CMK (cell line): ENCODE results near the gene CD248.
"Not testable (repeated sequence)": the region's sequence is repeated elsewhere in the genome, so short reads cannot be mapped to it uniquely, and the experiment has no call there.

ENCODE experiments used
- DNase-seq: peaks from one replicate; pipeline ENCODE4 v3.0.0-alpha.2; 2010; ENCODE audit warnings: low read depth

The CD248 gene

GRCh38 chr11:66288671-66289547 is 27.9 kb downstream of the CD248 start, which contains the start of gene YIF1A:
Gene YIF1A (minus strand): TSS chr11:66289143. CDS start chr11:66288985, 158 bp downstream.
- DNase-seq, result peak; percentile 99

DNA sequence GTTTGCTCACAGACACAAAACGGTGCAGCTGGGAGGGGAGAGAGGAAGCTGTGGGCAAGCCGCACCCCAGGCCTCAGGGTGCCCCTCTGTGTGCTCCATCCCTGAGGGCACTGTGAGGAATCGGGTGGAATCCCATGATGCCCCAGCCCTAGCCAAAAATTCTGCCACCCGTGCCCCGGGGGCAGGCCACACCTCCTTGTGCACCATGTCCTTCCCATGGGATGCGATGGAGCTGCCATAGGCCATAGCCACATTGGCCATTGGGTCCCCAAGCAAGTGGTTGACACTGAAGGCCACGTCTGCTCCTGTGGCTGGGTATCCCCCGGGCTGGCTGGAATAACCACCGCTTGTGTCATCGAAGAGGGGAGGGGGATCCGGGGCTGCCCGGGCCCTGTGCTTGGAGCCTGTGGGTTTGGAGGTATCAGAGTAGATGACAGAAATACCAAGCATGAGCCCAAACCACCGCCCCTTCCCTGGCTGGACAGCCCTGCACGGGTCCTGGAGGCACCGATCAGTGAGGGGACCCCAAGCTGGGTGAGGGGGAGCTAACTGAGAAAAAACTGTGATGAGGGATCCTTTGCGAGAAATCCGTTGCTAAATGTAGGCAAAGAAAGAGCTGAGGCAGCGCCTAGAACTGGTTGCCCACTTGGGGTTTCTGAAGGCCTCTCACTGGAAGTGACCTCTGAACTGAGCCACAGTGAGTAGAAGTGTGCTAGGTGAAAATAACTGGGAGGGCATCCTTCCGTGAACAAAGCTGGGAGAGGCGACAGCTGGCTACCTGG is 28.8 kb downstream of the CD248 start:
- DNase-seq, result no peak

- DNase-seq, result no peak
Observed at GRCh38 chr11:66287211-66287888, 29.5 kb downstream of the CD248 start.

- no peak for DNase-seq
Observed at GRCh38 chr11:66286699-66287098, 30.1 kb downstream of the CD248 start.

DNA sequence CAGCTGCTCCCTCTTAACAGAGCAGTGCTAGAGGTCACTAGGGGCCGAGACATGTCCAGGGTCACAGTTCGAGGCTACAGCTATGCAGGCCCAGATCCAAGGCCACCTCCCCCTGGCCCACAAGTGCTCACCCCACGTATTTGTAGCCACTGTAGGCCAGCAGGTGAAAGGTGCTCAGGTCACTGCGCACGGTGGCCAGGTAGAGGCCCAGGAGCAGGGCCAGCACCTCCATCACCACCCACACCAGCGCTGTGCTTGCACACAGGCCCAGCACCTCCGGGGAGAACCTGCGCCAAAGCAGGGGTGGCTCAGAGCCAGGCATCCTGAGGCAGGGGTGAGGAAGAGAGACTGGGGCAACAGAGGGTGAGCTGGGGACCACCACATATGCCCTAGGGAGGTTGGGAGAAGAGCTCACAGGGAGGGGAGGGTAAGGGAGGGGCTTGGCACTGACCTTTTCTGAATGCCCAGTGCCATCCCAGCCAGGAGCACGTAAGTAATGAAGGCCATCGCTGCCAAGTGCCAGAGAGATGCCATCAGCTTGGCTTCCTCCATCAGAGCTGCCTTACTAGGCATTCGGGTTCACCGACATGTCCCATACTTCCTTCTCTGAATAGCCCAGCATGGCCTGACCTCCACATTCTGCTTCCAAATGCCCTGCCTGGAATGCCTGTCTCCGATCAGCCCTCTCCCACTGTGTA is 31.4 kb downstream of the CD248 start:
- no peak for DNase-seq

GRCh38 chr11:66284526-66285078 is 32.2 kb downstream of the CD248 start:
- DNase-seq, result no peak

DNA sequence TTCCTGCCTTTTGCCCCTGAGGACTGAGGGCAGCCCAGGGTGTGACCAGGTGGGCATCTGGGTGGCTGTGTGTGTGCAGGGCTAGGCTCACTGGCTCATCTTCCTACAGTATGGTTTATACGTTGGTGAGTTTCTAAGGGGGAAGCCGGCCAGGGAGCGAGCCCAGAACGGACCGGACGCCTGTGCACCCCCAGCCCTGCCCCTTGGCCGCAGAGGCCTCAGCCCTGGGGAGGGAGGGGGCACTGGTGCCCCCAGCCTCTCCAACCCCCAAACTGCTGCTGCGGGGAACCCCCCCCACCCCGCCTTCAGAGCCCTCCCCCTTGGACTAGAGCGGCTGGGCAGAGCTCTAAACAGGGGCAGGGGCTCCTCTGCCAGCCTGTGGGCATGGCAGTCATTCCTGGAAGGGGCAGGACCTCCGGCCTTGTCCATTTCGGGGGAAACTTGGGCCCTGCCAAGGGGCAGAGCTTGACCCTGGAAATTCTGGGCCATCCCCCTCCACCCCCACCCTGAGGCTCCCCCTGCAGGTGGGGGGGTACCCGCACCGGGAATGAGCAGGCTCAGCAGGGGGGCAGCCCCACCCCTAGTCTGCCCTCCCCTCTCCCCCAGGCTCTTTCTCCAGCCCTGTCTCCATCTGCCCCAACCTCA is 33.3 kb downstream of the CD248 start:
- no peak for DNase-seq

DNA sequence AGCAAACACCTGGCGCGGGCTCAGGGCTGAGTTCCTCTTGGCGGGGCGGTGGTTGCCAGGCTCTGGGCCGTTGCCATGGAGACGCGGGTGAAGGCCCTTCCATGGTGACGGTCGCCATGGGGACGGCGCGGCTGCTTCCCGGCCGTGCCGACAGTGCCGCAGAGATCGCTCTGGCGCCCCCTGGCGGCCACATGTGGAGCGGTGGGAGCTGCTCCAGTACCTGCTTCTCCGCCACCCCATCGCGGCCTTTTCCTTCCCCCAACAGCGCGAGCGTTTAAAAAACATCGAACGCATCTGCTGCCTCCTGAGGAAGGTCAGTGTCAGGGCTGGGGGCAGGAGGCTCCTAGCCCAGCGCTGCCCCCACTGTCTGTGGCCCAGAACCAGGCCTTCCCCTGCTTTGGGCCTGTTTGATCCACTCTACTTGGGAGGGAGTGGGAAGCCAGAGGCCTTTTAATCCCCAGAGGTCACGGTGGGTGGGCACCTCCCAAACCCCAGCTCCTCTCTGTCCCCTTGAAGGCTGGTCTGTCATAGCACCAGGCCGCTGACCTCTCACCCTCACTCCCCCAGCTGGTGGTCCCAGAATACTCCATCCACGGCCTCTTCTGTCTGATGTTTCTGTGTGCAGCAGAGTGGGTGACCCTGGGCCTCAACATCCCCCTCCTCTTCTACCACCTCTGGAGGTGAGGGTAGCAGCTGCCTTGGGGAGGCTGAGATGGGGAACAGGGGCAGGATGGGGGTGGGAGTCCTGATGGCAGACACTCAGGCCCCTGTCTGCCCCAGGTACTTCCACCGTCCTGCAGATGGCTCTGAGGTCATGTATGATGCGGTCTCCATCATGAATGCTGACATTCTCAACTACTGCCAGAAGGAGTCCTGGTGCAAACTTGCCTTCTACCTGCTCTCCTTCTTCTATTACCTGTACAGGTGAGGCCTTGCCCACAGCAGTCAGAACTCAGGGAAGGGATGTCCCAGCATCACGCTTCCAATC is 34.1 kb downstream of the CD248 start:
- DNase-seq, result peak; percentile 97

DNA sequence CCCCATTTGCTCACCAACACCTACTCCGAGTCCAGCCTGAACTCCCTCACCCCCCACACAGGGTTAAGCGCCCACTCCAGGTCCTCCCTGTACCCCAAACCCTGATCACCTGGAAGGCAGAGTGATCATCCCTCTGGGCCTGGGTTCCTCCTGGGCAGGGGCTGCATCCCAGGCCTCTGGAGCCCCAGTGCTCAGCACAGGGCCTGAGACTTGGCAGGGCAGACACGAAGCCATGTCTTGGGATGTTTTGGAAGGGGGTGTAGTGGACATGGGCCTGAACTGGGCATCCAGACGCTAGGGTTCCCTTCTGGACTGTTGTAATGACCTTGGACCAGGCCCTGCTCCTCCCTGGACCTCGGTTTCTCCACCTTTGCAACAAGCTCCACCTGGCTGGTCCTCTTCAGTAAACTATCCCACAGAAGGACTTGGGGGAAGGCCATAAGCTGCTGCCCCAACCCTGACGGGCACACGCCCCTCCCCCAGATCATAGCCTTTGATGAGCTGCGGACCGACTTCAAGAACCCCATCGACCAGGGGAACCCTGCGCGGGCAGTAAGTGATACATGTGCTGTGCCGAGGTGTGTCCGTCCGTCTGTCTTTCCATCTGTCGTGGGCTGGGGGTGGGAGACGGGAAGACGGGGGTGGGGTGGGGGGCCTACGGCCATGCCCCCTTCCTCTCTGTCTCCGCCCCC is 34.9 kb downstream of the CD248 start:
- DNase-seq, result no peak

DNA sequence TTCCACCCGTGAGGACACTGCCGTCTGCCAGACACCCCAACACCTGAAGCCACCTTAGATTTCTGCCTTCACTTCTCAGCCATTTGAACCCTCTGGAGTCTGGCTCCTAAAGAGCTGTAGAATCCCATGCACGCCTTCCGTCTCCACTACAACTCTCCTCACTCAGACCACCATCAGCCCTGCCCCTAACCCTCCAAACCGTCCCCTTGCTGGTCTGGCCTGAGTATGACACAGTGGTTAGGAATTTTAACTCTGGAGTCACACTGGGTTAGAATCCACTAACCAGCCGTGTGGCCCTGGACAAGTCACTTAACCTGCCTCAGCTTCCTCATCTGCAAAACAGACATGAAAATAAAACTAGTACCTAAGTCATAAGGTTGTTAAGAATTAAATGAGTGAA is 35.8 kb downstream of the CD248 start:
- no peak for DNase-seq

DNA sequence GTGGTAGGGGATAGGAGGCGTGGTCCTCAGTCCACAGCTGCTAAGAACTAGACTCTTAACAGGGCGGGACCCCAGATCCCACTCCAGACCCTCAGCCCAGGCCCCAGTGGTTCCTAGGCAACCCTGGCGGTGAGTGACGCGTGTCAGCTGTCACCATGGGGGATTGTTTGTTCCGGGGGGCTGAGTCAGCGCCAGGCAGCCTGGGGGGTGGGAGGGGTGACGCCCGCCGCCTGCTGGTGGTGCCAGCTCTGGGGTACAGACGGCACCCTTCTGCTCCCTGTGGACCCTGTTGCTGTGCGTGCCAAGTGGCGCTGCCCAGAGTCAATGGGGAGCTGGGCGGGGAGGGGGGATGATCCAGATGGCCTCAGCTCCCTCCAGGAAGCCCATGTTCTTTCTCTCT is 36.4 kb downstream of the CD248 start:
- no peak for DNase-seq

DNA sequence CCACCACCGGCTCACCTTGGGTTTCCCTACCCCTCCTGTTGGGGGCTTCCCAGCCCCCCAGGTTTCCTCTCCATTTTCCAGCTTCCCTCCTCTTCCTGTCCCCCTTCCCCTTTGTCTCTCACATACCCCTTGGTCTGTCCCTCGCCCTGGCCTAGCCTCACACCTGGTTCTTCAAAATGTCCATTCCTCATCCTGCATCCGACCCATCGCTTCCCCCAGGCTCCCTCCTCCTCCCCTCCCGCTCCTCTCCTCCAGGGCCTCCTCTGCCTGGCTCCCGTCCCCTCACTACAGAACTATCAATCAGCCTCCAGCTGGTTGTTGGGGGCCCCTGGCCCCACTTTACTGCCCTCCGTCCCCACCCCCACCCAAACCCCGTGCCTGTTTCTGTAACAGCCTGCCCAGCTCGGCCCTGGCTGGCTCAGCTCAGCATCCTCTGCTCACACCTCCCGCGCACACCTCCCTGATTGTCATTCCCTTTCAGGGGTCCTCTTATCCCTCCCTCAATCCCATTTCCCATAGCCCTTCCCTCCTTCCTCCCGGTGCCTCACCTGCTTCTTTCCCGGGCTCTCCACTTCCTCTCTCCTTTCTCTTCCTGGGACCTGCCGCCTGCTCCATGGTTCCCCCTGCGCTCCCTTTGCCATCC is 37.6 kb downstream of the CD248 start:
- DNase-seq, result no peak

- DNase-seq, result no peak
Observed at GRCh38 chr11:66278363-66279091, 38.3 kb downstream of the CD248 start.

DNA sequence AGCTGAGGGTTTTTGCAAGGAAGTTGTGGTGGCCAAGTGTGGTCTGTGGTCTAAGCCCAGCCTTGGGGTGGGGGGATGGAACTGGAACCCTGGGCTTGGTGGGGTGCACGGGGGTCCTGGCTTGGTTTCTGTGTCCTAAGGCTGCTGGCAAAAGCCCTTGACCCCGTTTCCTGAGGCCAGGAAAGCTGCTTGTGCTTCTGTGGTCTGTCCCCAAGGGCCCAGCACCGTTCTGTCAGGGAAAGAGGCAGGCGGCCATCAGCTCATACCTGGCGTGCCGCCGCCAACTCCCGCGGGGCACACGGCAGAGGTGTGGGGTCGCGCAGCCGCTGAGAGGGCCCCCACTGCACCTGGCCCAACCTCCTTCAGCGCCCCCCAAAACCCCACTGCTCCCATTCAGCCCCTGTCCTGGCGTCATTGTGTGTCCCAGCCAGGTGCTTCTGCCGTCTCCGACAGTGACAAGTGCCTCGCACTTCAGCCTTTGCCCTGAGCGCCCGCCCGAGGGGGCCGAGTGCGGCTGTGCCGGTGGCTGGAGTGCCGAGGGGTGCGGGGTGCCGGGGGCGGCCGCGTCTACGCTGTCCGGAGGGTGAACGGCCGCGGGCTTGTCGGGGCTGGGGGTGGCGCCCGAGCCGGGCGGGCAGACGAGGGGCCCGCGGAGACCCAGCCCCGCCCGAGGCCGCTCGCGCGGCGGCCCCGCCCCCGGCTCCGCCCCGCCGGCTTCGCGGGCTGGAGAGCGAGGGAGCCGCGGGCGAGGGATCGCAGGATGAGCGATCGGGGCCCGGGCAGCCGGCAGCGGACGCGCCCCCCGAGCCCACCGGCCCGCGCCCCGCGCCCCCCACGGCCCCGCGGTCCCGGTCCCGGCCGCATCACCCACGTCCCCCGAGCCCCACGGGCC is 39.1 kb downstream of the CD248 start, which contains the start of gene CNIH2:
CNIH2 (plus strand) TSS at position 705 of the 892 bp plus-strand sequence. CDS start 282 bp downstream, outside the sequence.
- DNase-seq, result no peak

DNA sequence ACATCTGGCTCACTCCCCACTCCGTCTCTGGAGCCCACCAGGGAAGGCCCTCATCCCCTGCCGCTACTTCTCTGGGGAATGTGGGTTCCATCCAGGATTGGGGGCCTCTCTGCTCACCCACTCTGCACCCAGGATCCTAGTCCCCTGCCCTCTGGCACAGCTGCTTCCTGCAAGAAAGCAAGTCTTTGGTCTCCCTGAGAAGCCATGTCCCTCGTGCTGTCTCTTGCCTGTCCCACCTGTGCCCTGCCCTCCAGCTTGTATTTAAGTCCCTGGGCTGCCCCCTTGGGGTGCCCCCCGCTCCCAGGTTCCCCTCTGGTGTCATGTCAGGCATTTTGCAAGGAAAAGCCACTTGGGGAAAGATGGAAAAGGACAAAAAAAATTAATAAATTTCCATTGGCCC is 39.8 kb downstream of the CD248 start:
- not testable (repeated sequence) for DNase-seq

GRCh38 chr11:66276619-66277018 is 40.2 kb downstream of the CD248 start:
- DNase-seq, result not testable (repeated sequence)
